GM21423 (cell line): ENCODE data around the gene IGSF21.
"Not testable (repeated sequence)": the region's sequence is repeated elsewhere in the genome, so short reads cannot be mapped to it uniquely, and the experiment has no call there.

Source experiments
- ATAC-seq: cut with Tn5 transposase; IDR thresholded peaks from one replicate; pipeline ENCODE4 v1.9.1; 2021; ENCODE audit warnings: mild to moderate bottlenecking, moderate library complexity; ENCODE audit not compliant: unreplicated experiment

The IGSF21 gene

DNA sequence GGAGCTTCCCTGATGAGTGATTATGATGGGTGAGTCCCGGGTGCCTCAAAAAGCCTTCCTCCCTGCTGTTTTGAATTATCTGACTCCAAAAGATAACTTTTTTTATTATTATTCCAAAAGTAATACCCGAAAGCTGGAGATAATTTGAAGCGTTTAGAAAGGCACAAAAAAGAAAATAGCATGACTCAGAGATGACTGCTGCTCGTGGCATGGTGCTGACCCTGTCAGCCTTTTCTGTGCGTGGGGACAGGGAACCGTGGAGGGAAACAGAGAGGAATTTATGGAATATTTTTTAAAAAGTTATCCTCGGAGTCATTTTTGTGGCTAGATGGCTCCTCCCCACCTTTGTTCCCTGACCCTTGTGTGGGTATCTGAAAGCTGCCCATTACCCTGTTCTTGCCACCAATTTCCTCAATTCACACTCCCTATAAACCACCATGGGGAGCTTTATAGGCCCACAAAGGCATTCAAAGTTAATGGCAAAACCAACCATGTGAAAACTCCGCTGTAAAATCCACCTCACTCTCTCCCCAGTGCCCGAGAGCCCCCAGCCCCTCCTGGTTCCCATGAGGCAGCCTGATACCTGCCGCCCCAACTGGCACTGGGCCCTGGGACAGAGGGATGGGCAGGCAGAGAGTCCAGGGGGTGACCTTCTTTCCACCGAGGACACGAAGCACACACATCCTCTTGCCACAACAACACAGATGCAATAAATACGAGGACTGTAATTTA lies 37.5 kb downstream of the IGSF21 start:
- ATAC-seq: no peak

- no peak for ATAC-seq
Measured at GRCh38 chr1:18145851-18146618, 38.4 kb downstream of the IGSF21 start.

GRCh38 chr1:18146886-18147285 lies 39.3 kb downstream of the IGSF21 start:
- no peak for ATAC-seq

- ATAC-seq: no peak
Measured at GRCh38 chr1:18147672-18148071, 40.1 kb downstream of the IGSF21 start.

- ATAC-seq: no peak
Measured at GRCh38 chr1:18148461-18148860, 40.9 kb downstream of the IGSF21 start.

DNA sequence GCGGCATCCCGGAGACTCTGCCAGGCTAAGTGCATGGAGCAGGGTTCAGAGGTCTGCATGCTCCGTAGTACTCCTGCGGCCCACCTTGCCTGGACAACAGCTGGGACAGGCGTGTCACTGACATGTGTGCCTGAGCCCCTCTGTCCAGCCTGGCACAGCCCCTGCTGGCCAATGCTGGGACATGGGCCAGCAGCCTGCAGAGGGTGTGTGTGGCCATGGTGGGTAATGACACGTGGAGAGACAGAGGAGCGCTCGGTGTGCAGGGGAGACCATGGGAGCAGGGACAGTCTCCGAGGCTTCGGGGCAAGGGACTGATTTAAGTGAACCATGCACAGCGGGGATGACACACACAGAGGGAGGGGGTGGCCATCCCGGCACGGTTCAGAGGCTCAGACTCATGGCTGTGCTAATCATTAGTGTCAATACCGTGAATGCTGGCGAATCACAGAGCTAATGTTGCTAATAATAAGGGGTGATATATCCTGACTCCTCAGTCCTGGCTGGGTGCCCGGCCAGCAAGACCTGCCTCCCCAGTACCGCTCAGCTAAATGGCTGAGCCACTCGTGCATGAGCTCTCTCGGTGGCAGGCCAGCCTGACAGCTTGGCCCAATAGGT lies 41.5 kb downstream of the IGSF21 start:
- ATAC-seq: no peak

GRCh38 chr1:18151436-18152122 lies 44.0 kb downstream of the IGSF21 start:
- no peak for ATAC-seq

DNA sequence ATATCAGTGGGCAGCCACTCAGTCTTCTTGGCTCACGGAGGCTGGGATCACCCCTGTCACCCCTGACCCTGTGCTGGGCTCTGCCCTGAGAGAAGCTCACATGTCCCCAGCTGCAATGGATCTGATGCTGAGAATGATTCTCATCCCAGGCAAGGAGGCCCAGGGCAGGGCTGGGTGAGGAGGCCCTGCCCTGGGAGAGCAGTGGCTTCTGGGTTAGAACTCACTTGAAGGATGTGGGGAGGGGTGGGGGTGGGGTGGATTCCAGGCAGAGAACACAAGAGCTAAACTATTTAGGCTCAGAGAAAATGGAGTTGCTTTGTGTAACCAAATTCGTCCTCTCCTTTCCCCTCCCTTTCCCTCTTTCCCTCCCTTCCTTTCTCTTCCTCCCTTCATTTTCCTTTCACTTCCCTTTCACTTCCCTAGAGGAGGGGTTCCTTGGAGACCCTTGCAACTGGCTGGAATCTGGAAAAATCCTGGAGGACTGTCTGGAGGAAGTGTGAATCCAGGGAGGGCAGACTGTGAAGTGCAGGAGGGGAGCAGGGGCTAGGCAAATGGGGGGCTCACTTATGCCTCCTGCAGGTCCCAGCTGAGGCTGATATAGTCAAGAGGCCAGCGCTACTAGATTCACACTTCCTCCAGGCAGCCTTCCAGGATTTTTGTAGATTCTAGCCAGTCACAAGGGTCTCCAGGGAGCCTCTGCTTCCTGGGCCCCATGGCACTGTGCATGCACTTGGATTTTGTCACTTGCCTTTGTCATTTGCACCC lies 47.0 kb downstream of the IGSF21 start:
- ATAC-seq: no peak

DNA sequence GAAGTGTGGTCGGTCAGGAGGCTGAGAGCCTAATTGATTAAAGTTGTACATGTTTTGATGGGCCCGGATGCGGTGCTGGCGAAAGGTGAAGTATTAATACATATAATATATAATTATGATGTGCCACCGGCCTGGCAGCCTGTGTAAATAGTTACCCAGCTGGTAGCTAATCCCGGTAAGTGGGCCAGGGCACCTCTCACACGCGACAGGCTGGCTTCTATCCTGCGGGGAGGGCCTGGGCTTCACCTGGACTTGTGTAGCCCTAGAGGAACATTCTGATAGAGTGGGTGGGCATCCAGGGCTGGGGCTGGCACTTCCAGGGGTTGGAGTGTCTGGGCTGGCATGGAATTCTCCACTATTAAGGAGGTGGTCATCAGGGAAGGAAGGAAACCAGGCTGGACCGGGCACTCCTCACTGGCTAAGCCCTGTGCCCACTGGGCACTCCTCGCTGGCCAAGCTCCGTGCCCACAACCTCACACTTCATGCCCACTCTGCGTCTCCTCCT lies 48.3 kb downstream of the IGSF21 start:
- ATAC-seq: no peak

DNA sequence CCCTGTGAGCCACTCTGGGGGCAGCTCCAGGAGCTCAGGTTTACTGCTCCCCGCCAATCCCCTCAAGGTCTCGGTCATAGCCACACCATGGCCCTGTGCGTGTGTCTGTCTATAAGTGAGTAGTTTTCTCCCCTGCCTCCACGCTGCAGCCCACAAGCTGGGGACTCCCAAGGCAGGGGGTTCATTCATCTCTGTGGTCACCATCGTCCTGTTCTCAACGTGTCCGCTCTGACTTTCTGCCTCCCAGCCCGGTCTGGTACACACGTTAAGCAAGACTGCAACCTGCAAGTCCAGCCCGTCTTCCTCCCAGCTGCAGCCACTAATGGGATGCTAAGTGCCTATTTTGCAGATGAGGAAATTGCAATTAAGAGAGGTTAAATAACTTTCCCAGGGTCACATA lies 49.8 kb downstream of the IGSF21 start:
- no peak for ATAC-seq

DNA sequence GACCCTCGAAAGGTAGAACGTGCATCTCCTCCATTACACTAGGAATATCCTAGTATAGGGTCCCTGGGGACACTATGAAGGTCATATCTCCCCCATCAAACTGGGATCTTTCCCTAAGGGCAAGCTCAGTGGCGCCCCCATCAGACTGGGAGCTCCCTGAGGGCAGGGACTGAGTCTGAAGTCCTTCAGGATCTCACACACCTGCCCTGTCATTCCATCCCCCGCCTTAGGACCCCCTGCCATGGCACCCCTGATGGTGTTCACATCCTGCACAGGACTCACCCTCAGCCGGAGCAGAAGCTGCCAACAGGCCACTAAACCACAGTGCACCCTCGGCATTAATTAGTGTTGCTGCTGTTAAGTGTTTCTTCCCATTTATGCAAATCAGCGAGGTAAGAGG lies 50.4 kb downstream of the IGSF21 start:
- no peak for ATAC-seq

DNA sequence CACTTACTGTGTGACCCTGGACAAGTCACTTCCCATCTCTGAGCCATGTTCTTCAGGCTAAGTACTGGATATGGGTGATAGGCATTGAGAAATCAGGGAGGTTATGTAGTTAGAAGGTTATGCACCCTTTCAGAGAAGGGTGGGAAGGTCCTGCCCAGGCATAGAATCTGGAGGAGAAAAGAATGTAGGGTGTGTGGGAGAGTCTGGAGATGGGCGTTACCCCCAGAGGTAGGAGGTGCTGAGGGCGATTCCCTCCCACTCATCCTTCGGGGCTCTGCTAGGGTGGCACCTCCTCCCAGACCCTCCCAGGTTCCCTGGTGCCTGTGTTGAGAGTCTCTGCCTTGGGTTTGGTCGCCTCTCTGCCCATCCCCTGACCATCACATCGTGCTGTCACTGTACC lies 51.1 kb downstream of the IGSF21 start:
- ATAC-seq: no peak

- no peak for ATAC-seq
Measured at GRCh38 chr1:18160290-18160942, 52.8 kb downstream of the IGSF21 start.

DNA sequence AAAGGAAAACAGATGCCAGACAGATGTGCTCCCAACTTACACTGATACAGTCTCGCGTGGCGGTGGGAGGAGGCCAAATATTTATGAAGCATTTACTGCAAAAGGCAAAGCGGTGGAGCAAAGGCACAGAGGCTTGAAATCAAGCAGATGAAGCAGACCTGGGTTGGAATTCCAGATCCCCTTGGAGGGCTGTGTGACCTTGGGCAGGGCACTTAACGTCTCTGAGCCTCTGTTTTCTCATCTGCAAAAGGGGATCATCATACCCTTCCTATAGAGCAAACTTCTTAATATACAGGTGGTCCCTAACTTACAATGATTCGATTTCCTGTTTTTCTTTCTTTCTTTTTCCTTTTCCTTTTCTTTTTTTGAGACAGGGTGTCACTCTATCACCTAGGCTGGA lies 54.1 kb downstream of the IGSF21 start:
- no peak for ATAC-seq

GRCh38 chr1:18165640-18166039 lies 58.0 kb downstream of the IGSF21 start:
- not testable (repeated sequence) for ATAC-seq

- ATAC-seq: no peak
Measured at GRCh38 chr1:18166341-18166740, 58.7 kb downstream of the IGSF21 start.

GRCh38 chr1:18166929-18167328 lies 59.3 kb downstream of the IGSF21 start:
- ATAC-seq: no peak

DNA sequence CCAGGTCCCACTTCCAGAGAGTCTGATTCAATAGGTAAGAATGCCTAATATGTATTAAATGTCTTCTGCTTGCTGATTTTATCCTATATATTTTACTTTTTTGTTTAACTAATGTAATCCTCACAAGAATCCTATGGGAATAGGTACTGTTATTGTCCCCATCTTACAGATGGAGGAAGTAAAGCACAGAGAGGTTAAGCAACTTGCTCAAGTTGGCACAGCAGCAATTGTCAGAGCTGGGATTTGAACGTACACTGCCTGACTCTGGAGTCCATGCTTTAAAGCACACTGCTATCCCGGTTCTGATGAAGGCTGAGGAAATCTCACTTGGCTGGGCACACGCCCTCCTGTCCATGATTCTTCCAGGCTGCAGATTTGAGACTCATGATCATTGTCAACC lies 62.8 kb downstream of the IGSF21 start:
- ATAC-seq: no peak

- ATAC-seq: no peak
Measured at GRCh38 chr1:18174037-18174436, 66.4 kb downstream of the IGSF21 start.

- ATAC-seq: no peak
Measured at GRCh38 chr1:18175051-18175450, 67.5 kb downstream of the IGSF21 start.
